Measurements from ENCODE around the gene SNRNP40.

SNRNP40 gene

GRCh38 chr1:31222176-31222575 is 74.4 kb downstream of the SNRNP40 start:
- TF ChIP-seq TCF12 (IDR thresholded peaks at IDR 0.05; ENCODE audit: low read depth): no peak
- TF ChIP-seq, protein P1, sequence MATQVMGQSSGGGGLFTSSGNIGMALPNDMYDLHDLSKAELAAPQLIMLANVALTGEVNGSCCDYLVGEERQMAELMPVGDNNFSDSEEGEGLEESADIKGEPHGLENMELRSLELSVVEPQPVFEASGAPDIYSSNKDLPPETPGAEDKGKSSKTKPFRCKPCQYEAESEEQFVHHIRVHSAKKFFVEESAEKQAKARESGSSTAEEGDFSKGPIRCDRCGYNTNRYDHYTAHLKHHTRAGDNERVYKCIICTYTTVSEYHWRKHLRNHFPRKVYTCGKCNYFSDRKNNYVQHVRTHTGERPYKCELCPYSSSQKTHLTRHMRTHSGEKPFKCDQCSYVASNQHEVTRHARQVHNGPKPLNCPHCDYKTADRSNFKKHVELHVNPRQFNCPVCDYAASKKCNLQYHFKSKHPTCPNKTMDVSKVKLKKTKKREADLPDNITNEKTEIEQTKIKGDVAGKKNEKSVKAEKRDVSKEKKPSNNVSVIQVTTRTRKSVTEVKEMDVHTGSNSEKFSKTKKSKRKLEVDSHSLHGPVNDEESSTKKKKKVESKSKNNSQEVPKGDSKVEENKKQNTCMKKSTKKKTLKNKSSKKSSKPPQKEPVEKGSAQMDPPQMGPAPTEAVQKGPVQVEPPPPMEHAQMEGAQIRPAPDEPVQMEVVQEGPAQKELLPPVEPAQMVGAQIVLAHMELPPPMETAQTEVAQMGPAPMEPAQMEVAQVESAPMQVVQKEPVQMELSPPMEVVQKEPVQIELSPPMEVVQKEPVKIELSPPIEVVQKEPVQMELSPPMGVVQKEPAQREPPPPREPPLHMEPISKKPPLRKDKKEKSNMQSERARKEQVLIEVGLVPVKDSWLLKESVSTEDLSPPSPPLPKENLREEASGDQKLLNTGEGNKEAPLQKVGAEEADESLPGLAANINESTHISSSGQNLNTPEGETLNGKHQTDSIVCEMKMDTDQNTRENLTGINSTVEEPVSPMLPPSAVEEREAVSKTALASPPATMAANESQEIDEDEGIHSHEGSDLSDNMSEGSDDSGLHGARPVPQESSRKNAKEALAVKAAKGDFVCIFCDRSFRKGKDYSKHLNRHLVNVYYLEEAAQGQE (IDR thresholded peaks at IDR 0.05; ENCODE audit: low read depth): no peak
- TF ChIP-seq EGR1 (IDR thresholded peaks at IDR 0.05): no peak
- TF ChIP-seq RAD21 (IDR thresholded peaks at IDR 0.05; ENCODE audit: low read depth): no peak
- TF ChIP-seq, protein P2, sequence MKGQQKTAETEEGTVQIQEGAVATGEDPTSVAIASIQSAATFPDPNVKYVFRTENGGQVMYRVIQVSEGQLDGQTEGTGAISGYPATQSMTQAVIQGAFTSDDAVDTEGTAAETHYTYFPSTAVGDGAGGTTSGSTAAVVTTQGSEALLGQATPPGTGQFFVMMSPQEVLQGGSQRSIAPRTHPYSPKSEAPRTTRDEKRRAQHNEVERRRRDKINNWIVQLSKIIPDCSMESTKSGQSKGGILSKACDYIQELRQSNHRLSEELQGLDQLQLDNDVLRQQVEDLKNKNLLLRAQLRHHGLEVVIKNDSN (IDR thresholded peaks at IDR 0.05): no peak
- TF ChIP-seq CREB1 (IDR thresholded peaks at IDR 0.05; ENCODE audit: low read depth): no peak
- no peak for TF ChIP-seq EP300 (IDR thresholded peaks at IDR 0.05; ENCODE audit: borderline replicate concordance)
- TF ChIP-seq, protein P3, sequence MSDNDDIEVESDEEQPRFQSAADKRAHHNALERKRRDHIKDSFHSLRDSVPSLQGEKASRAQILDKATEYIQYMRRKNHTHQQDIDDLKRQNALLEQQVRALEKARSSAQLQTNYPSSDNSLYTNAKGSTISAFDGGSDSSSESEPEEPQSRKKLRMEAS (IDR thresholded peaks at IDR 0.05): no peak
- TF ChIP-seq FOXM1 (IDR thresholded peaks at IDR 0.05; ENCODE audit: borderline replicate concordance, low read depth): no peak
- TF ChIP-seq TEAD4 (IDR thresholded peaks at IDR 0.05): no peak

GRCh38 chr1:31221072-31221471 is 75.5 kb downstream of the SNRNP40 start:
- TF ChIP-seq CREB1 (IDR thresholded peaks at IDR 0.05; ENCODE audit: low read depth) (no peak), FOXM1 (IDR thresholded peaks at IDR 0.05; ENCODE audit: borderline replicate concordance, low read depth) (no peak), YY1 (IDR thresholded peaks at IDR 0.05; ENCODE audit: low read depth) (no peak), TEAD4 (IDR thresholded peaks at IDR 0.05) (no peak), ZBTB7A (IDR thresholded peaks at IDR 0.05; ENCODE audit: low read depth) (no peak), EP300 (IDR thresholded peaks at IDR 0.05; ENCODE audit: borderline replicate concordance) (no peak), TAF1 (IDR thresholded peaks at IDR 0.05; ENCODE audit: low read depth) (no peak), TCF12 (IDR thresholded peaks at IDR 0.05; ENCODE audit: low read depth) (no peak), CEBPB (IDR thresholded peaks at IDR 0.05) (no peak), EGR1 (IDR thresholded peaks at IDR 0.05) (no peak), NFIC (IDR thresholded peaks at IDR 0.05) (no peak), RAD21 (IDR thresholded peaks at IDR 0.05; ENCODE audit: low read depth) (no peak)
- TF ChIP-seq, protein P3 (IDR thresholded peaks at IDR 0.05): no peak
- TF ChIP-seq, protein P1 (IDR thresholded peaks at IDR 0.05; ENCODE audit: low read depth): no peak
- TF ChIP-seq, protein P2 (IDR thresholded peaks at IDR 0.05): no peak

GRCh38 chr1:31219489-31219888 is 77.1 kb downstream of the SNRNP40 start:
- TF ChIP-seq, protein P1 (IDR thresholded peaks at IDR 0.05; ENCODE audit: low read depth): no peak
- TF ChIP-seq, protein P2 (IDR thresholded peaks at IDR 0.05): no peak
- TF ChIP-seq NFIC (IDR thresholded peaks at IDR 0.05) (no peak), RAD21 (IDR thresholded peaks at IDR 0.05; ENCODE audit: low read depth) (no peak), EGR1 (IDR thresholded peaks at IDR 0.05) (no peak), CEBPB (IDR thresholded peaks at IDR 0.05) (no peak), YY1 (IDR thresholded peaks at IDR 0.05; ENCODE audit: low read depth) (no peak)
- TF ChIP-seq, protein P3 (IDR thresholded peaks at IDR 0.05): no peak

- no peak for TF ChIP-seq EP300 (IDR thresholded peaks at IDR 0.05; ENCODE audit: borderline replicate concordance)
- no peak for TF ChIP-seq TAF1 (IDR thresholded peaks at IDR 0.05; ENCODE audit: low read depth)
- no peak for TF ChIP-seq FOXM1 (IDR thresholded peaks at IDR 0.05; ENCODE audit: borderline replicate concordance, low read depth)
- TF ChIP-seq NFIC (IDR thresholded peaks at IDR 0.05): no peak
- no peak for TF ChIP-seq ZBTB7A (IDR thresholded peaks at IDR 0.05; ENCODE audit: low read depth)
- TF ChIP-seq RAD21 (IDR thresholded peaks at IDR 0.05; ENCODE audit: low read depth): no peak
- TF ChIP-seq TCF12 (IDR thresholded peaks at IDR 0.05; ENCODE audit: low read depth): no peak
- no peak for TF ChIP-seq YY1 (IDR thresholded peaks at IDR 0.05; ENCODE audit: low read depth)
Observed at GRCh38 chr1:31218705-31219104, 77.9 kb downstream of the SNRNP40 start.

Data from Ishikawa (cell line).